NOMO-1 treated with dmso at 0.1 percent for 144 hours (cell line): Measurements from ENCODE around the gene TBPL2.

Experiments
- DNase-seq: peaks from one replicate; lab custom pipeline; 2025; ENCODE audit not compliant: unreplicated experiment; lab: John Stamatoyannopoulos, UW

TBPL2 gene

GRCh38 chr14:55366271-55366670 lies 74.1 kb downstream of the TBPL2 start:
- no peak for DNase-seq
